CD4-positive, alpha-beta T cell treated with Interleukin-6 at 100 ng/mL for 8 hours (primary cell): Measurements from ENCODE around the gene MYH6.

ENCODE experiments used
- DNase-seq: peaks from one replicate; pipeline ENCODE4 v3.0.0-alpha.2; 2020; ENCODE audit warnings: mixed read lengths, low spot score

Gene MYH6

GRCh38 chr14:23376482-23377197 is 31.4 kb downstream of the MYH6 start, which contains the start of gene CMTM5:
TSS of gene CMTM5 (plus strand) at chr14:23377046. CDS start at chr14:23377252, 206 bp downstream.
- no peak for DNase-seq

GRCh38 chr14:23375527-23376251 is 32.4 kb downstream of the MYH6 start:
- DNase-seq = no peak

GRCh38 chr14:23373041-23373440 is 35.0 kb downstream of the MYH6 start:
- no peak for DNase-seq

GRCh38 chr14:23372509-23372908 is 35.6 kb downstream of the MYH6 start, which contains the start of gene IL25:
TSS of gene IL25 (plus strand) at chr14:23372809.
- DNase-seq = no peak

- DNase-seq = no peak
These were observed 36.2 kb downstream of the MYH6 start for GRCh38 chr14:23371865-23372264.

GRCh38 chr14:23370221-23370620 is 37.9 kb downstream of the MYH6 start:
- DNase-seq = no peak

GRCh38 chr14:23366426-23366921 is 41.6 kb downstream of the MYH6 start:
- DNase-seq = no peak

- DNase-seq = no peak
These were observed 42.2 kb downstream of the MYH6 start for GRCh38 chr14:23365732-23366425.

- DNase-seq = no peak
These were observed 42.9 kb downstream of the MYH6 start, which contains the start of gene EFS for GRCh38 chr14:23365036-23365731. TSS of gene EFS (minus strand) at chr14:23365172. CDS start at chr14:23365025, 147 bp downstream.

- no peak for DNase-seq
These were observed 43.7 kb downstream of the MYH6 start for GRCh38 chr14:23364164-23365035.

- no peak for DNase-seq
These were observed 45.9 kb downstream of the MYH6 start for GRCh38 chr14:23362200-23362599.

GRCh38 chr14:23361763-23362162 is 46.3 kb downstream of the MYH6 start:
- no peak for DNase-seq

GRCh38 chr14:23361320-23361719 is 46.8 kb downstream of the MYH6 start:
- DNase-seq = no peak

GRCh38 chr14:23360496-23360895 is 47.6 kb downstream of the MYH6 start:
- no peak for DNase-seq

- no peak for DNase-seq
These were observed 48.2 kb downstream of the MYH6 start for GRCh38 chr14:23359722-23360447.

GRCh38 chr14:23359167-23359626 is 48.9 kb downstream of the MYH6 start:
- no peak for DNase-seq

- DNase-seq = no peak
These were observed 49.4 kb downstream of the MYH6 start for GRCh38 chr14:23358553-23359166.

- DNase-seq = no peak
These were observed 50.0 kb downstream of the MYH6 start for GRCh38 chr14:23358042-23358441.

- no peak for DNase-seq
These were observed 50.8 kb downstream of the MYH6 start for GRCh38 chr14:23357261-23357660.

- DNase-seq = no peak
These were observed 51.4 kb downstream of the MYH6 start for GRCh38 chr14:23356662-23357061.
